HG03575 (cell line): ENCODE data around the gene KRTAP22-2.

ENCODE experiments used
- ATAC-seq: cut with Tn5 transposase; IDR thresholded peaks from one replicate; pipeline ENCODE4 v1.9.1; 2021; ENCODE audit not compliant: unreplicated experiment, insufficient number of reproducible peaks, low FRiP score; ENCODE audit errors: extremely low read depth

KRTAP22-2 gene

GRCh38 chr21:30577766-30578165, 12.4 kb downstream of the KRTAP22-2 start:
- no peak for ATAC-seq

GRCh38 chr21:30567617-30568016, 22.6 kb downstream of the KRTAP22-2 start:
- no peak for ATAC-seq

- ATAC-seq, result no peak
Observed at GRCh38 chr21:30563630-30564029, 26.6 kb downstream of the KRTAP22-2 start.

GRCh38 chr21:30563072-30563471, 27.1 kb downstream of the KRTAP22-2 start:
- ATAC-seq, result no peak

- no peak for ATAC-seq
Observed at GRCh38 chr21:30561957-30562356, 28.2 kb downstream of the KRTAP22-2 start.

GRCh38 chr21:30561264-30561895, 28.8 kb downstream of the KRTAP22-2 start, which contains the start of gene KRTAP19-7:
TSS of gene KRTAP19-7 (minus strand) at chr21:30561314. CDS start at chr21:30561289, 25 bp downstream.
- ATAC-seq, result no peak

GRCh38 chr21:30555095-30555494, 35.1 kb downstream of the KRTAP22-2 start:
- no peak for ATAC-seq

GRCh38 chr21:30552782-30553181, 37.4 kb downstream of the KRTAP22-2 start:
- ATAC-seq, result no peak

GRCh38 chr21:30541764-30542163, 48.4 kb downstream of the KRTAP22-2 start, which contains the start of gene KRTAP19-6:
TSS of gene KRTAP19-6 (minus strand) at chr21:30541864. CDS start at chr21:30541833, 31 bp downstream.
- ATAC-seq, result no peak
